HG02885 (cell line): ENCODE measurements around the gene MAVS.

Source experiments
- ATAC-seq: cut with Tn5 transposase; IDR thresholded peaks from one replicate; pipeline ENCODE4 v1.9.1; 2021; ENCODE audit warnings: mild to moderate bottlenecking; ENCODE audit not compliant: unreplicated experiment, poor library complexity

Gene MAVS

GRCh38 chr20:3846378-3846739, 275 bp upstream of the MAVS start:
- ATAC-seq, result no peak

GRCh38 chr20:3847429-3847940, 851 bp downstream of the MAVS start:
- ATAC-seq, result no peak

GRCh38 chr20:3848565-3848964, 1.9 kb downstream of the MAVS start:
- ATAC-seq, result no peak

GRCh38 chr20:3854462-3854871, 7.8 kb downstream of the MAVS start:
- ATAC-seq, result no peak

GRCh38 chr20:3857405-3857804, 10.8 kb downstream of the MAVS start:
- no peak for ATAC-seq

GRCh38 chr20:3858689-3859088, 12.1 kb downstream of the MAVS start:
- no peak for ATAC-seq

- no peak for ATAC-seq
Observed at GRCh38 chr20:3861191-3861590, 14.6 kb downstream of the MAVS start.

- ATAC-seq, result no peak
Observed at GRCh38 chr20:3862333-3862732, 15.7 kb downstream of the MAVS start.

GRCh38 chr20:3863317-3863716, 16.7 kb downstream of the MAVS start:
- ATAC-seq, result no peak

- no peak for ATAC-seq
Observed at GRCh38 chr20:3864518-3864917, 17.9 kb downstream of the MAVS start.

GRCh38 chr20:3865152-3865886, 18.7 kb downstream of the MAVS start:
- no peak for ATAC-seq

GRCh38 chr20:3865887-3866407, 19.3 kb downstream of the MAVS start:
- ATAC-seq, result no peak

GRCh38 chr20:3866464-3866863, 19.8 kb downstream of the MAVS start:
- ATAC-seq, result no peak

GRCh38 chr20:3867802-3868201, 21.2 kb downstream of the MAVS start:
- ATAC-seq, result no peak

GRCh38 chr20:3869839-3870634, 23.4 kb downstream of the MAVS start:
- ATAC-seq, result no peak

GRCh38 chr20:3871550-3872265, 25.1 kb downstream of the MAVS start:
- ATAC-seq, result no peak

- ATAC-seq, result no peak
Observed at GRCh38 chr20:3873507-3873906, 26.9 kb downstream of the MAVS start.

GRCh38 chr20:3874194-3874844, 27.7 kb downstream of the MAVS start:
- no peak for ATAC-seq

GRCh38 chr20:3875378-3875974, 28.8 kb downstream of the MAVS start:
- ATAC-seq, result no peak

GRCh38 chr20:3876000-3876399, 29.4 kb downstream of the MAVS start:
- ATAC-seq, result no peak
